B cell (primary cell): Measurements from ENCODE around the gene FUCA1.

Experiments
- EZH2 ChIP-seq: IDR thresholded peaks from 2 replicates; pipeline ENCODE4 v1.6.1; 2012; ENCODE audit warnings: borderline replicate concordance, low read depth, mild to moderate bottlenecking, moderate library complexity, low read length; ENCODE audit not compliant: insufficient read depth, poor library complexity, severe bottlenecking
- TF ChIP-seq, protein P1 (sequence below): fragments of 200-600 bp; IDR thresholded peaks from one replicate; pipeline ENCODE4 v1.8.0; 2022; ENCODE audit warnings: antibody characterized with exemption, mild to moderate bottlenecking

DNA sequence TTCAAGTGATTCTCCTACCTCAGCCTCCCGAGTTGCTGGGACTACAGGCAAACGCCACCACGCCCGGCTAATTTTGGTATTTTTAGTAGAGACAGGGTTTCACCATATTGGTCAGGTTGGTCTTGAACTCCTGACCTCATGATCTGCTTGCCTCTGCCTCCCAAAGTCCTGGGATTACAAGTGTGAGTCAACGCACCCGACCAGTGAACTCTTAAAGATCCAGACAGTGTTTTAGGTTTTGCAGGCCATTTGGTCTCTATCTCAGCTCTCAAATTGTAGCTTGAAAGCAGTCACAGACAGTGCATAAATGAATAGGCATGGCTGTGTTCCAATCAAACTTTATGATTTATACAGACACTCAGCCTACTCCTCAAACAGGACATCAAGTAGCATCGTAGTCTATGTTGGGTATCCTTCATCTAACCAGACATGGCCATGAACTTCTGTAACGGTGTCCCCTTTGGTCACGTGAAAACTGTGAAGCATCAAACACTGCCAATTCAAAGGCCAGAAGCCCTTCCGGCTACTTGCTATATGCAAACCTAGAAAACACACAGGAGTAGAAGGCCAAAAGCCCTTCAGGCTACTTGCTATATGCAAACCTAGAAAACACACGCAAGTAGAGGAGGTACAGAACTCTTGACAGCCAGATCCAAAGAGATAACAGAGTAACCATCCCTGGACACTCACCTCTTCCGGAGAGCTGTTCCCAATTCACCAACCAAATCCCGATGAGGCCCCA, 3.1 kb downstream of the FUCA1 start:
- TF ChIP-seq, protein P1, sequence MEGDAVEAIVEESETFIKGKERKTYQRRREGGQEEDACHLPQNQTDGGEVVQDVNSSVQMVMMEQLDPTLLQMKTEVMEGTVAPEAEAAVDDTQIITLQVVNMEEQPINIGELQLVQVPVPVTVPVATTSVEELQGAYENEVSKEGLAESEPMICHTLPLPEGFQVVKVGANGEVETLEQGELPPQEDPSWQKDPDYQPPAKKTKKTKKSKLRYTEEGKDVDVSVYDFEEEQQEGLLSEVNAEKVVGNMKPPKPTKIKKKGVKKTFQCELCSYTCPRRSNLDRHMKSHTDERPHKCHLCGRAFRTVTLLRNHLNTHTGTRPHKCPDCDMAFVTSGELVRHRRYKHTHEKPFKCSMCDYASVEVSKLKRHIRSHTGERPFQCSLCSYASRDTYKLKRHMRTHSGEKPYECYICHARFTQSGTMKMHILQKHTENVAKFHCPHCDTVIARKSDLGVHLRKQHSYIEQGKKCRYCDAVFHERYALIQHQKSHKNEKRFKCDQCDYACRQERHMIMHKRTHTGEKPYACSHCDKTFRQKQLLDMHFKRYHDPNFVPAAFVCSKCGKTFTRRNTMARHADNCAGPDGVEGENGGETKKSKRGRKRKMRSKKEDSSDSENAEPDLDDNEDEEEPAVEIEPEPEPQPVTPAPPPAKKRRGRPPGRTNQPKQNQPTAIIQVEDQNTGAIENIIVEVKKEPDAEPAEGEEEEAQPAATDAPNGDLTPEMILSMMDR: no peak
- no peak for TF ChIP-seq EZH2
